Upper lobe of left lung (tissue), 6 donors: ENCODE results near the gene PRKAR1B. TPM values are rescaled to one million over a fixed set of nuclear protein-coding genes. Genes with fewer than 3 reads are reported as not detected.

ENCODE experiments used
- ATAC-seq, 2 donors: fragments of 200-7000 bp; cut with Tn5 transposase; one replicate each; pipeline ENCODE4 v1.9.1; 2022; ENCODE audit warnings: mild to moderate bottlenecking in 2 of 2, moderate library complexity in 2 of 2; ENCODE audit not compliant: low FRiP score in 2 of 2
- DNase-seq, 2 donors: peaks; one replicate each; pipeline ENCODE4 v3.0.0-alpha.2; 2019 to 2020
- H3K27ac ChIP-seq, 4 donors: fragments of 200-600 bp; sonication (generic); one replicate each; pipeline ENCODE4 v1.5.1; 2016 to 2019
- H3K27me3 ChIP-seq, 4 donors: fragments of 200-600 bp; sonication (generic); one replicate each; pipeline ENCODE4 v1.5.1; 2017 to 2019
- H3K36me3 ChIP-seq, 4 donors: fragments of 200-600 bp; sonication (generic); one replicate each; pipeline ENCODE4 v1.5.1; 2016 to 2019
- H3K4me1 ChIP-seq, 4 donors: fragments of 200-600 bp; sonication (generic); one replicate each; pipeline ENCODE4 v1.5.1; 2018 to 2019
- H3K4me3 ChIP-seq, 4 donors: fragments of 200-600 bp; sonication (generic); one replicate each; pipeline ENCODE4 v1.5.1; 2017 to 2019; ENCODE audit warnings: mild to moderate bottlenecking in 2 of 4, moderate library complexity in 1 of 4
- H3K9me3 ChIP-seq, 4 donors: fragments of 200-600 bp; sonication (generic); one replicate each; pipeline ENCODE4 v1.5.1; 2018 to 2019
- CTCF ChIP-seq, 6 experiments: fragments of 450-650 bp in 4 of 6; fragments of 200-600 bp in 2 of 6; sonication (generic) in 2 of 6; IDR thresholded peaks; one replicate each; pipeline ENCODE4 v1.5.1; 2016 to 2019; ENCODE audit warnings: antibody characterized with exemption in 6 of 6
- EP300 ChIP-seq, 4 donors: sonication (generic); formaldehyde crosslinking; IDR thresholded peaks; one replicate each; pipeline ENCODE4 v1.5.1; 2017; ENCODE audit warnings: antibody characterized with exemption in 4 of 4, control low read depth in 2 of 4
- POLR2A ChIP-seq, 4 donors: fragments of 450-650 bp; IDR thresholded peaks; one replicate each; pipeline ENCODE4 v1.5.1; 2016 to 2017; ENCODE audit warnings: antibody characterized with exemption in 4 of 4, mild to moderate bottlenecking in 2 of 4
- POLR2AphosphoS5 ChIP-seq, 2 donors: sonication (generic); formaldehyde crosslinking; IDR thresholded peaks; one replicate each; pipeline ENCODE4 v1.5.1; 2017; ENCODE audit warnings: antibody characterized with exemption in 2 of 2
- WGBS, 2 donors: methylation state at CpG; one replicate each; pipeline ENCODE4 v1.1.5; 2017 to 2018; 5-methylcytosine and 5-hydroxymethylcytosine counted together
- total RNA-seq, 6 donors: library from RNA; depleted of rRNA in 4 of 6; stranded (reverse); fragments of >200 nt in 4 of 6; gene quantifications; one replicate each; pipeline versions ENCODE4 v1.1.0 to v1.2.1, GENCODE V29; 2016 to 2021
- donor health status: DM: no; HTN: no; CAD: no; lungs with moderate emphysema.
- donor health status: DM: no; HTN: yes; CAD: no; lungs with severe emphysema.

The PRKAR1B gene
- total RNA-seq, 6 donors from 2014 or later: 10.3 to 24.4 (median 20.9) TPM

DNA sequence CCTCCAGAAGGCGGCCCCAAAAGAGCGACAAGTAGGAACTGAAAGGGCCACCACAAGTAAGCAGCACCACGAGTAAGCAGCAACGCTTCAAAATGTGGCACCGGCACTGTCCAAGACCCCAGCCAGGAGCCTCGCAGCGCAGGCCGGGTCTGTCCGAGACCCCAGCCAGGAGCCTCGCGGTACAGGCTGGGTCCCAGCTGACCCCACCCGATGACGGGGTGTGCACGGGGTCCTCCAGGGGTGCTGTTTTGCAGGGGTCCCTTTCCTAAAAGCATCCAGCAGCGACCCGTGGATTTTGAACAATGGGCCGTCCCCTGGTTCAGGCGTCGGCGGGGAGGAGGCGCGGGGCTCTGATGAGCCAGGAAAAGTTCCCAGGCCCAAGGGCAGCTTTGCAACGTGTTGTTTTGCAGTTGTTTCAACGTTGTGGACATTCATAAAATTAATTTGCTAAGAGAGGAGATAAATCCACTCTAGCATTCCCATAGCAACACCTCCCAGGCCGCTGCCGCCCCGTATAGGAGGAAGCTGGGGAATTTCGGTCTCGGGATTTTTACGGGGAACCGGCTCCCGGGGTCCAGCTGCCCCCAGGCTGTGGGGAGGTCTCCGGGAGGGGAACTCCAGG is 155.9 kb downstream of the PRKAR1B start:
- no peaks in the 10 kb centered on the region for H3K36me3 ChIP-seq
- H3K9me3 ChIP-seq: peaks cover 0 to 3% (median 0%) of the 10 kb centered on the region in 4 donors
- H3K27me3 ChIP-seq: no peaks in the 10 kb centered on the region
- H3K27ac ChIP-seq: no peak overlapping the region
- H3K4me3 ChIP-seq: no peak overlapping the region
- 90 to 93% methylated on average over 32 to 33 of the region's 33 CpGs for WGBS, 2 donors
- no peak for ATAC-seq
- TF ChIP-seq EP300 (IDR thresholded peaks at IDR 0.05): no peak
- TF ChIP-seq POLR2A (IDR thresholded peaks at IDR 0.05): no peak
- no peak for TF ChIP-seq CTCF (IDR thresholded peaks at IDR 0.05)
- TF ChIP-seq POLR2AphosphoS5 (IDR thresholded peaks at IDR 0.05): no peak
- H3K4me1 ChIP-seq: peaks cover 0 to 2% (median 0%) of the 10 kb centered on the region in 4 donors
- no peak for DNase-seq

GRCh38 chr7:570801-571070 is 156.3 kb downstream of the PRKAR1B start:
- no peak overlapping the region for H3K4me3 ChIP-seq
- ATAC-seq (no peak), DNase-seq (no peak)
- no peaks in the 10 kb centered on the region for H3K27me3 ChIP-seq
- no peak for TF ChIP-seq CTCF (IDR thresholded peaks at IDR 0.05)
- TF ChIP-seq POLR2A (IDR thresholded peaks at IDR 0.05): no peak
- no peak for TF ChIP-seq EP300 (IDR thresholded peaks at IDR 0.05)
- TF ChIP-seq POLR2AphosphoS5 (IDR thresholded peaks at IDR 0.05): no peak
- H3K36me3 ChIP-seq: no peaks in the 10 kb centered on the region
- H3K27ac ChIP-seq: no peak overlapping the region
- H3K9me3 ChIP-seq: peaks cover 0 to 3% (median 0%) of the 10 kb centered on the region in 4 donors
- peaks cover 0 to 2% (median 0%) of the 10 kb centered on the region in 4 donors for H3K4me1 ChIP-seq
- WGBS, 2 donors: 83 to 86% methylated on average over 14 of the region's 14 CpGs

DNA sequence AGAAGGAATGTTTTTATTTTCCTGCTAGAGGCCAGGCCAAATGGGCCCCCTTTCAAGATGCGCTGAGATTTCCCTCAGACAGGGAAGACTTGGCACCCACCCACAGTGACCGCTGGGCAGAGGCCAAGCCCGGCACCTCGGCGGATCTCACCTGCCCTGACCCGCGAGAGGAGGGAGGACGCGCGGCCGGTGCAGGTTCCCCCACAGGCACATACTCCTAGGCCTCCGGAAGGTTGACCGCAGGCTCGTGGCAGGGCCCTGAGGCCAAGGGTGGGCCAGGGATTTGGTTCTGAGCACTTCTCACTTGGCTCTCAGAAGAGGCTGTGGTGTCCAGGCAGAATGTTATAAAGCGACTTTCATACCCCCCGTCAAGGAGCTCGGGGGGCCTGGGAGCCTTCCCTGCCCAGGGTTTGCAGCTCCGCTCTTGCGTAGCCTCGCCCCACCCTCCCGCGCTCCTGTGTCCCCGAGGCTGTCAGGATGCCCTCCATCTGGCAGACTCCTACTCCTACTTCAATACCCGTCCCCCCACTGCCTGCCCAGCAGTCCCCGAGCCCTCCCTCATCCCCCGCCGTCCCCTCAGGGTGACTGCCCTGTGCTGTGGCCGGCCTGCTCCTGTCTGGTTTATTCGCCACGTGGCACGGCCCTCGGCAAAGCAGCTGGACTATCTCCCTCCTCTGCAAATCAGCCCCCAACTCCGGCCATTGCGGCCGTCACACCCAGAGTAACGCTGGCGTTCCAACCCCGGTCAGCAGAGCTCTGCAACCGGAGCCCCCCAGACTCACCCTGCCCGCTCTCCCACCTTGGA is 156.9 kb downstream of the PRKAR1B start:
- TF ChIP-seq POLR2AphosphoS5 (IDR thresholded peaks at IDR 0.05): no peak
- no peak for TF ChIP-seq EP300 (IDR thresholded peaks at IDR 0.05)
- no peak for TF ChIP-seq POLR2A (IDR thresholded peaks at IDR 0.05)
- TF ChIP-seq CTCF (IDR thresholded peaks at IDR 0.05): no peak
- no peak overlapping the region for H3K27ac ChIP-seq
- no peaks in the 10 kb centered on the region for H3K27me3 ChIP-seq
- H3K4me3 ChIP-seq: no peak overlapping the region
- DNase-seq (no peak), ATAC-seq (no peak)
- H3K36me3 ChIP-seq: no peaks in the 10 kb centered on the region
- WGBS, 2 donors: 92 to 94% methylated on average over 24 to 40 of the region's 40 CpGs
- peaks cover 0 to 2% (median 0%) of the 10 kb centered on the region in 4 donors for H3K9me3 ChIP-seq
- H3K4me1 ChIP-seq: peaks cover 0 to 2% (median 0%) of the 10 kb centered on the region in 4 donors

DNA sequence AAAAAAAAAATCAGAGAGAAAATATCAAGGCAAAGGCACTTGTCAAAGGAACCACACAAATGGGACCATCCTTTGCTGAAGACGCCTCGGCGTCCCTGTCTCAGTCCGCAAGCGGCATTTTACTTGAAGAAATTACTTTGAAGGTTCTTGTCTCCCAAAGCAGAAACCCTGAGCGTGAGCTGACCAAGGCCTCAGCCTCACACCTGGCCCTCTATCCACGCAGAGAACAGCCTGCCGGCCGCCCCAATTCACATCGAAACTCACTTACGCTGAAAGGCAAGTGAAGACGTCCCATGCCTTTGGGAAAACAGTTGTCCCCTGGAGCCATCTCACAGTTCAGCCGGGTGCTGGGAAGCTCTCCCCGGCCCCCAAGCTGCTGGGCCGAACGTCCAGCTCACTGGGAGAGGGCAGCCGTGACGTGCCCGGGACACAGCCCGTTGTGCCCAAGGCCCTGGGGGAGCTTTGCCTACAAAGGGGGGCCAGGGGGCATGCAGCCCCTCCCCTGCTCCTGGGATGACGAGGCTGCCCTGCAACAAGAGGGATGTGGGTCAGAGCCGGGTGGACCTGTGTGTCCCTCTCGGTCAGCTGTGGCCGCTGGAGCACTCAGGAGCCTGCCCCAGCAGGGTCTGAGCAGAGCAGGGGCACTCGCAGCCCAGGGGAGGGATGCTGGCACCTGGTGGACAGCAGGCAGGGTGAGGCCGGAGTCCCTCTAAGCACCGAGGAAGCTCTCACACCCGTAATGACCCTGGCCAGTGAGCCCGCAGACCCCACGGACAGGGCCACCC is 157.8 kb downstream of the PRKAR1B start:
- ATAC-seq: no peak
- DNase-seq: no peak
- no peaks in the 10 kb centered on the region for H3K27me3 ChIP-seq
- TF ChIP-seq EP300 (IDR thresholded peaks at IDR 0.05): no peak
- no peak for TF ChIP-seq POLR2A (IDR thresholded peaks at IDR 0.05)
- no peak for TF ChIP-seq POLR2AphosphoS5 (IDR thresholded peaks at IDR 0.05)
- no peak for TF ChIP-seq CTCF (IDR thresholded peaks at IDR 0.05)
- H3K36me3 ChIP-seq: no peaks in the 10 kb centered on the region
- H3K9me3 ChIP-seq: no peaks in the 10 kb centered on the region
- 90 to 92% methylated on average over 13 to 24 of the region's 30 CpGs for WGBS, 2 donors
- peaks cover 0 to 2% (median 0%) of the 10 kb centered on the region in 4 donors for H3K4me1 ChIP-seq
- H3K4me3 ChIP-seq: no peak overlapping the region
- no peak overlapping the region for H3K27ac ChIP-seq
